Measurements from ENCODE around the gene CHAT. TPM values are rescaled to one million over a fixed set of nuclear protein-coding genes. Genes with fewer than 3 reads are reported as not detected.

Gene CHAT
- total RNA-seq, 1 experiment from 2014 or later, result not detected

GRCh38 chr10:49608166-49609005, 5.5 kb upstream of the CHAT start:
- H2AK5ac ChIP-seq (ENCODE audit: insufficient read length, low read length), result no peak overlapping the region
- H2BK20ac ChIP-seq (ENCODE audit: low read depth, low read length, poor library complexity, severe bottlenecking), result no peak overlapping the region
- H3K27ac ChIP-seq (ENCODE audit: insufficient read length, low read depth, low read length), result no peak overlapping the region
- H3K14ac ChIP-seq (ENCODE audit: insufficient read depth, low read length), result no peak overlapping the region
- Mint-ChIP-seq H3K4me3 (peak overlapping the region; percentile 38 to 81), H3K9me3 (peaks cover 2 to 12% of the 10 kb centered on the region in 2 experiments; a peak in 4 of 5 replicates), H3K36me3 (ENCODE audit: insufficient read depth in 1 of 3, low read depth in 3 of 3) (no peaks in the 10 kb centered on the region; a peak in 1 of 7 replicates), H3K4me1 (peaks cover 23 to 38% of the 10 kb centered on the region in 2 experiments), H3K27ac (no peak overlapping the region), H3K27me3 (ENCODE audit: low read depth) (peaks cover 99% of the 10 kb centered on the region)
- H4K8ac ChIP-seq (replicated peaks; ENCODE audit: insufficient read length, low read depth, low read length), result no peak overlapping the region
- TF ChIP-seq CTCF (conservative IDR thresholded peaks at IDR 0.05), result no peak
- H4K5ac ChIP-seq (ENCODE audit: insufficient read length, low read depth, low read length), result no peak overlapping the region
- peaks cover 2% of the 10 kb centered on the region for H4K20me1 ChIP-seq (ENCODE audit: control insufficient read depth, insufficient read depth, insufficient read length)
- no peak overlapping the region for H2BK15ac ChIP-seq (ENCODE audit: low read depth, low read length)
- H3K56ac ChIP-seq (ENCODE audit: insufficient read length, low read depth, low read length), result no peak overlapping the region
- peak overlapping the region; percentile 36 for H3K4me2 ChIP-seq (ENCODE audit: insufficient read depth, insufficient read length, low read length)
- H3T11ph ChIP-seq (ENCODE audit: low read length), result no peak overlapping the region
- H3K23ac ChIP-seq (ENCODE audit: insufficient read length, low read depth, low read length), result no peak overlapping the region
- H3K9me3 ChIP-seq (ENCODE audit: control insufficient read depth, low read depth, low read length), result no peaks in the 10 kb centered on the region
- no peak overlapping the region for H4K91ac ChIP-seq (ENCODE audit: insufficient read length, low read depth, low read length)
- no peak overlapping the region for H2BK12ac ChIP-seq (ENCODE audit: insufficient read length, low read depth, low read length)
- H3K18ac ChIP-seq (ENCODE audit: insufficient read length, low read depth, low read length), result no peak overlapping the region
- H3K4ac ChIP-seq (ENCODE audit: low read depth, low read length), result no peak overlapping the region
- peak; percentile 17 for DNase-seq
- no peaks in the 10 kb centered on the region for H3K79me2 ChIP-seq (ENCODE audit: insufficient read depth, low read length)
- H2BK120ac ChIP-seq (ENCODE audit: low read depth, low read length, poor library complexity, severe bottlenecking), result no peak overlapping the region
- H3K4me1 ChIP-seq (ENCODE audit: insufficient read depth, low read length), result no peaks in the 10 kb centered on the region; the same call in 1 of the 2 replicates
- H3K23me2 ChIP-seq (ENCODE audit: insufficient read length, low read depth, low read length, poor library complexity, severe bottlenecking), result peaks cover 25% of the 10 kb centered on the region
- no peak overlapping the region for H2AFZ ChIP-seq (ENCODE audit: low read length)
- no peak overlapping the region for H3K9ac ChIP-seq (ENCODE audit: extremely low read depth, insufficient read length, low read length)
- peaks cover 61% of the 10 kb centered on the region for H3K27me3 ChIP-seq (ENCODE audit: insufficient read depth, low read length)
- WGBS (ENCODE audit: extremely low coverage, insufficient read length, low lambda C conversion rate), result no CpG with 5 or more reads among the region's 14 CpGs
- H3K79me1 ChIP-seq (ENCODE audit: insufficient read depth, low read depth, low read length, poor library complexity, severe bottlenecking), result no peaks in the 10 kb centered on the region
- no peak overlapping the region for H2BK5ac ChIP-seq (ENCODE audit: insufficient read length, low read length)
